Subcutaneous abdominal adipose tissue (tissue), 5 donors: Measurements from ENCODE around the gene THBS2.
"Not testable (repeated sequence)": the region's sequence is repeated elsewhere in the genome, so short reads cannot be mapped to it uniquely, and the experiment has no call there.

Experiments
- H3K27ac ChIP-seq: one replicate; pipeline ENCODE4 v1.7.0; 2013; ENCODE audit warnings: low read depth, mild to moderate bottlenecking, inconsistent platforms, low read length, moderate library complexity
- H3K27me3 ChIP-seq, 5 donors: one replicate each; pipeline ENCODE4 v1.7.0; 2013; ENCODE audit warnings: low read length in 5 of 5, inconsistent platforms in 1 of 5; ENCODE audit not compliant: control insufficient read depth in 5 of 5, insufficient read depth in 4 of 5
- H3K36me3 ChIP-seq, 5 donors: one replicate each; pipeline ENCODE4 v1.7.0; 2013; ENCODE audit warnings: low read length in 5 of 5; ENCODE audit not compliant: control insufficient read depth in 5 of 5, insufficient read depth in 5 of 5
- H3K4me1 ChIP-seq, 5 donors: one replicate each; pipeline ENCODE4 v1.7.0; 2013; ENCODE audit warnings: low read length in 5 of 5, mild to moderate bottlenecking in 3 of 5, moderate library complexity in 1 of 5; ENCODE audit not compliant: control insufficient read depth in 5 of 5, insufficient read depth in 5 of 5
- H3K4me3 ChIP-seq, 5 donors: one replicate each; pipeline ENCODE4 v1.7.0; 2013; ENCODE audit warnings: low read length in 5 of 5, low read depth in 1 of 5
- H3K9ac ChIP-seq, 5 donors: one replicate each; pipeline ENCODE4 v1.7.0; 2013; ENCODE audit warnings: low read length in 5 of 5, mild to moderate bottlenecking in 4 of 5, moderate library complexity in 3 of 5
- H3K9me3 ChIP-seq, 5 donors: one replicate each; pipeline ENCODE4 v1.7.0; 2013; ENCODE audit warnings: low read length in 5 of 5; ENCODE audit not compliant: control insufficient read depth in 5 of 5
- donor health status: healthy.
- donor health status: healthy.
- donor health status: healthy.
- donor health status: healthy.
- donor health status: healthy.

THBS2 gene

GRCh38 chr6:169185692-169186485 is 67.8 kb downstream of the THBS2 start:
- Histone ChIP-seq H3K27me3 (no peaks in the 10 kb centered on the region), H3K9ac (no peak overlapping the region), H3K36me3 (no peaks in the 10 kb centered on the region), H3K27ac (no peak overlapping the region), H3K4me3 (no peak overlapping the region), H3K4me1 (peaks cover 0 to 16% (median 12%) of the 10 kb centered on the region in 5 donors), H3K9me3 (no peaks in the 10 kb centered on the region)

DNA sequence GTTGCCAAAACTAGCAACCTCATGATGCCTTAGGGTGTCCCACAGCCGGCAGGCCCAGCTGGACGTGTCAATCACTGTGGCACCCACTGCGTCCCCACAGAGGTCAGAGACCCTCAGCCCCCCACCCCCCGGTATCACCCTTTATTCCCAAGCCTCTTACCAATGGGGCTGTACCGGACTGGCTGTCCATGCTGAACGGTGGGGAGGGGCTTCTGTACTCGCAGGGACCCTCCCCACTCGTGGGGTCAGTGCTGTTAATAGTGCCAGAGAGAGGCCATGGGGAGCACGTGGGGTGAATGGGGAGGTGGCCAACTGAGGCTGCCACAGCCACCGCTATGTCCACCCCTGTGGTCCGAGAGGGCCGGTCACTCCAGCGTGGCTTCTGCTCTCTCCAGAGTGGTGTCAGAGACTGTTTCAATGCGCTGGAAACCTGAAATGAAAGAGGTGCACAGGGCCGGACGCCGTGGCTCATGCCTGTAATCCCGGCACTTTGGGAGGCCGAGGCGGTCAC is 68.6 kb downstream of the THBS2 start:
- H3K36me3 ChIP-seq = no peaks in the 10 kb centered on the region
- H3K27me3 ChIP-seq = no peaks in the 10 kb centered on the region
- no peak overlapping the region for H3K27ac ChIP-seq
- no peak overlapping the region for H3K4me3 ChIP-seq
- H3K9ac ChIP-seq = no peak overlapping the region
- H3K4me1 ChIP-seq = peaks cover 0 to 11% (median 5%) of the 10 kb centered on the region in 5 donors
- H3K9me3 ChIP-seq = no peaks in the 10 kb centered on the region

DNA sequence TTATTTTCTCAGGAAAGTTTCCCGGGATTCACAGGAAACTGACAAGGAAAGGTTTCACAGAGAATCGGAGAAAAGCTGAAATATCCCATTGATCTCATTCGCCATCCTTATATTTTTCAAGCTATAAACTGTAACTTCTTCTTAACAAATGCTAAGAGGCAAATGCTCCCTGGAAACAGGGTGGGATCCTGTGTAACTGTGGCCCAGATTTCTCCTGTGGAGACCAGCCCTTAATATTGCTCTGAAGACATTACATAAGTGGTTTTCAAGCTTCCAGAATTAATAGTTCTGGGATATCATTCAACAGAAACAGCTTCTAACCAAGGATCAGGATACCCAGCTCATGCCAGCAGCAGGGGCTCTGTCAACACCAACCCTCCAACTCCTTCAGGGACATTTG is 69.2 kb downstream of the THBS2 start:
- H3K9ac ChIP-seq = no peak overlapping the region
- no peaks in the 10 kb centered on the region for H3K36me3 ChIP-seq
- no peak overlapping the region for H3K4me3 ChIP-seq
- H3K27me3 ChIP-seq = no peaks in the 10 kb centered on the region
- peaks cover 0 to 5% (median 0%) of the 10 kb centered on the region in 5 donors for H3K4me1 ChIP-seq
- H3K9me3 ChIP-seq = no peaks in the 10 kb centered on the region
- H3K27ac ChIP-seq = no peak overlapping the region

DNA sequence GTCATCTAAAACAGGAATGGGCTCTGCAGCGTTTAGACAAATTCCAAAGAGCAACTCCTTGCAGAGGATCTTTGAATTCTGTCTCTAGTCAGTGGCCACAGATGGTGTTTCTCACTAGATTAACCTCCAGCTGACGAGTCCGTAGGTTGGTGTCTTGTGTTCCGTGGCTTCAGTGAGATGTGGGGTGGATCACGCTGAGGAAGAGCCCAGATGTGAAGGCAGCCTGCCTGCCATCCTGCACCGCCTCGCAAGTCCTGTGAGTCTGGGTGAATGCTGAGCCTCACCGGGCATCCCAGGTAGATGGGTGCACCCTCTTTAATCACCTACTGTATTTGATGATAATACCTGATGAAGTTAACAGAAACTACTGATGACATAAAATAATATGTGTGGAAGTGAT is 70.4 kb downstream of the THBS2 start:
- Histone ChIP-seq H3K9me3 (no peaks in the 10 kb centered on the region), H3K9ac (no peak overlapping the region)

DNA sequence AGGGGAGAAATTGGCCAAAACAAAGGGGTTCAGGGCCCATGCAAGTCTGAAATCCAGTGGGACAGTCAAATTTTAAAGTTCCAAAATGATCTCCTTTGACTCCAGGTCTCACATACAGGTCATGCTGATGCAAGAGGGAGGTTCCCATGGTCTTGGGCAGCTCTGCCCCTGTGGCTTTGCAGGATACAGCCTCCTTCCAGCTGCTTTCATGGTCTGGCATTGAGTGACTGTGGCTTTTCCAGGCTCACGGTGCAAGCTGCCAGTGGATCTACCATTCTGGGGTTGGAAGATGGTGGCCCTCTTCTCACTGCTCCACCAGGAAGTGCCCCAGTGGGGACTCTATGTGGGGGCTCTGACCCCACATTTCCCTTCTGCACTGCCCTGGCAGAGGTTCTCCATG is 73.8 kb downstream of the THBS2 start:
- H3K36me3 ChIP-seq, H3K4me1 ChIP-seq, H3K27ac ChIP-seq, H3K9ac ChIP-seq, H3K27me3 ChIP-seq, H3K4me3 ChIP-seq, H3K9me3 ChIP-seq: not testable (repeated sequence)

More for the DNA sequence above, 70.4 kb downstream of the THBS2 start:
- Histone ChIP-seq H3K36me3 (no peaks in the 10 kb centered on the region), H3K27me3 (no peaks in the 10 kb centered on the region), H3K4me1 (no peaks in the 10 kb centered on the region), H3K4me3 (no peak overlapping the region), H3K27ac (no peak overlapping the region)

- Histone ChIP-seq H3K36me3 (no peaks in the 10 kb centered on the region), H3K27me3 (no peaks in the 10 kb centered on the region), H3K9me3 (no peaks in the 10 kb centered on the region), H3K9ac (no peak overlapping the region), H3K27ac (no peak overlapping the region), H3K4me3 (no peak overlapping the region), H3K4me1 (no peaks in the 10 kb centered on the region)
These were observed 76.0 kb downstream of the THBS2 start for GRCh38 chr6:169177516-169178166.

DNA sequence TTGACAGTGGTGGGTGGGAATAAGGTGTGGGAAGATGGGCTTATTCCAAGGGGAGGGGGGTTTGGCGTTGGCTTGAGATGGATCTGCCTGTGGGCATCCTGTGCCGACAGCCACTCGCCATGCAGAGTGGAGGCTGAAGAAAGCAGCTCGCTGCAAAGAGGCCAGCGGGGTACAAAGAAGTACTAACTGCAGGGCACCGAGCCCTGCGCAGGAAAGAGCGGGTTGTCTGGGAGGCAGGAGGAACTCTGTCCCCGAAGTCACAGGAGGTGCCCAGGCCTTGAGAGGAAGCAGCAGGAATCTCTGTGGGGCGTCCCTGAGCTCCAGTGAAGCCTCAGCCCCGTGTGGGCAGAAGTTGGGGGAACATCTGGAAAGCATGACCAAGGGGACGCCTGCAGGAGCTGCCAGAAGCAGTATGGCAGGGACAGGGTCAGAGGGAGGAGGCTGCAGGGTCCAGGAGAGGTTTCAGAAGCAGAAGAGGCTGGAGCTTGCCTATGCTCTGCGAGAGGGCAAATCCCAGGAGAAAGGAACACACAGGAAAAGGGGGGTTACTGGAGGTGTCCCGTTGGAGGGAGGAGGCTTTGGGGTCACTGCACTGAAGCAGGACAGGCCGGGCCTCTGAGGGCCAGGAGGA is 77.2 kb downstream of the THBS2 start:
- H3K9ac ChIP-seq = no peak overlapping the region
- no peak overlapping the region for H3K27ac ChIP-seq
- no peaks in the 10 kb centered on the region for H3K4me1 ChIP-seq
- H3K27me3 ChIP-seq = no peaks in the 10 kb centered on the region
- no peaks in the 10 kb centered on the region for H3K9me3 ChIP-seq
- no peak overlapping the region for H3K4me3 ChIP-seq
- H3K36me3 ChIP-seq = no peaks in the 10 kb centered on the region

- no peaks in the 10 kb centered on the region for H3K27me3 ChIP-seq
- no peak overlapping the region for H3K9ac ChIP-seq
- H3K4me3 ChIP-seq = no peak overlapping the region
These were observed 78.2 kb downstream of the THBS2 start for GRCh38 chr6:169175360-169175887.

GRCh38 chr6:169174516-169175359 is 78.9 kb downstream of the THBS2 start:
- Histone ChIP-seq H3K36me3 (no peaks in the 10 kb centered on the region), H3K4me1 (no peaks in the 10 kb centered on the region), H3K9me3 (no peaks in the 10 kb centered on the region), H3K9ac (no peak overlapping the region), H3K27ac (no peak overlapping the region), H3K4me3 (no peak overlapping the region), H3K27me3 (no peaks in the 10 kb centered on the region)

More at GRCh38 chr6:169175360-169175887, 78.2 kb downstream of the THBS2 start:
- no peak overlapping the region for H3K27ac ChIP-seq
- no peaks in the 10 kb centered on the region for H3K36me3 ChIP-seq
- H3K4me1 ChIP-seq = no peaks in the 10 kb centered on the region
- H3K9me3 ChIP-seq = no peaks in the 10 kb centered on the region
